Cerebellar nuclear complex (tissue), 1 donor: ENCODE measurements around the gene MCF2L.

Experiments used
- DNase-seq, 2 experiments: peaks; one replicate each; lab custom pipeline; 2025; lab: John Stamatoyannopoulos, UW

Gene MCF2L

GRCh38 chr13:113125506-113126264 lies 156.7 kb downstream of the MCF2L start:
- DNase-seq = no peak

GRCh38 chr13:113126265-113127150 lies 157.5 kb downstream of the MCF2L start:
- no peak for DNase-seq

- no peak for DNase-seq
Measured at GRCh38 chr13:113129480-113129879, 160.5 kb downstream of the MCF2L start.

- no peak for DNase-seq
Measured at GRCh38 chr13:113129921-113130750, 161.1 kb downstream of the MCF2L start.

DNA sequence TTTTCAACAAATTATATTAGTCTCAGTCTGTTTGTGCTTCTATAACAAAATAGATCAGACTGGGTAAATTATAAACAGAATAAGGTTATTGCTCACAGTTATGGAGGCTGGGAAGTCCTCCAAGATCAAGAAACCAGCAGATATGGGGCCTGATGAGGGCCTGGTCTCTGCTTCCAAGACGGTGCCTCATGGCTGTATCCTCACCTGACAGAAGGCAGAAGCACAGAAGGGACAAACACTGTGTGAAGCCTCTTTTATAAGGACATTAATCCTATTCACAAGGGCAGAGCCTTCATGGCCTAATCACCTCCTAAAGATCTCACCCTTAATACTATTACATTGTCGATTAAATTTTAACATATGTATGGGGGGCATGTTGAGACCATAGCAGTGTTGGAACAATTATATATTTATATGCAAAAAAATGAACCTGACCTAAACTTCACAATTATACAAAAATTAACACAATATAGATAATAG lies 166.3 kb downstream of the MCF2L start:
- no peak for DNase-seq

GRCh38 chr13:113137691-113138298 lies 168.8 kb downstream of the MCF2L start:
- DNase-seq = no peak

GRCh38 chr13:113138792-113139551 lies 170.0 kb downstream of the MCF2L start:
- no peak for DNase-seq

DNA sequence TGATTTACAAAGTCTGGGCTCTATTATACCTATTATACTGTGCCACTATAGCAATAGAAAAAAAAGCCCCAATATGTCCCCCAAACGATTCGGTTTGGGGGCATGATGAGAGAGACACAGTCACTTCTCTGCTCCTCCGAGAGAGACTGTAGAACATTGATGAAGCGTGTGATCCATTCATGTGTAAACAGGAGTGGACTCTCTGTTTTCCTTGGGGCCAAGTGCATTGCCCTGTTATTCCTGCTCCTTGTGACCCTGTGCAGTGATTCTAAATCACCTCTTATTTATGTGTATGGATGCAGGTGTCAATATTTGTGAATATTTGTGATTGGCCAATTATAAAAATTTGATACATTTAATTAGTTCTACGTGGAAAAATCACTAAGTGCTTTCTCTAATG lies 170.6 kb downstream of the MCF2L start:
- no peak for DNase-seq

- no peak for DNase-seq
Measured at GRCh38 chr13:113140677-113141600, 171.9 kb downstream of the MCF2L start.

DNA sequence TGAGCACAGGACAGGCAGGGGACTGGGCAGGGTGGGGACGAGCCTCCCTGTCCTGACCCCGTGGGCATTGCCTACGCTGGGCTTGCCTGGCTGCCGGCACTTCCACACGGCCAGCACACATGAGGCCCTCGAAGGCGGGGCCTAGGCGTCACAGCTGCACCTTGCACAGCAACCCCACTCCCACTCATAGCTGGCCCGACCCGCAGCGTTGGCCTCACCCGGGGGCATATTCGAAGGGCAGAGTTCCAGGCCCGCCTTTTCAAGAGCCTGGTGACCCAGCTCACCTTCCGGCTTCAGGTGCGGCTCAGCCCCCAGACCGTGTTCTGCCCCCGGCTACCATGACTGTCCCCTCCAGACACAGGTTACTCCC lies 172.6 kb downstream of the MCF2L start:
- no peak for DNase-seq

DNA sequence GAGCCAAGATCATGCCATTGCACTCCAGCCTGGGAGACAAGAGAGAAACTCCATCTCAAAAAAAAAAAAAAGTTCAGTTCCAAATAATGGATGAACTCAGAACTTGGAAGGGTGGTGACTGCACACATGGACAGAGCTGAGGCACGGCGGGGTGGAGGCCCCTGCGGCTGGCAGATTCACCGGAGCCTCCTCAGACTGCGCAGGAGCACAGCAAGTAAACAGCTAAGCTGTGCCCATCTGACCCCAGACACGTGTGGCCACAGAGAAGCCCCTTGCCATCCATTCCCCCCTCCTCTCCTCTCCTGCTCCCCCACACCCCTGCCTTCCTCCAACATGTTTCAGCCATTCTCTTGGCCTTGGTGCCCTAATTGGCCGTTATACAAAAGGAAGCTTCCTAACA lies 173.9 kb downstream of the MCF2L start:
- no peak for DNase-seq

GRCh38 chr13:113143466-113144254 lies 174.6 kb downstream of the MCF2L start:
- no peak for DNase-seq

DNA sequence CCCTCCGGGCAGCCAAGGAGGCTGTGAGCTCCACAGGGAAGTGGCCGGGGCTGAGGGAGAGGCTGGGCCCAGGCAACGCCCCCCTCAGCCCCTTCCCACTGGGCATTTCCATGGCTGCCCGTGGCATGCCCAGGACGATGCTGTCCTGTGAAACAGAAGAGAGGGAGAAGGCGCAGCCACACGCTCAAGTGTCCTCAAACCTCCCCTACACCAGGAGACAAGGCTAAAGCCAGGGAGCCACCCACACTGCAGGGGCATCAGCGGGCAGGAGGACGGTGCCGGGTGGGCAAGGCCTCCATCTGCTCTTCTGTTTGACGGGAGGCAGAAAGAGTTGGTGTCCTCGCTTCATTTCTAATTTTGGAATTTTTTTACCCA lies 175.2 kb downstream of the MCF2L start:
- no peak for DNase-seq

GRCh38 chr13:113145496-113145895 lies 176.5 kb downstream of the MCF2L start:
- DNase-seq = no peak

GRCh38 chr13:113145911-113146598 lies 177.0 kb downstream of the MCF2L start:
- DNase-seq = no peak

GRCh38 chr13:113146750-113147149 lies 177.7 kb downstream of the MCF2L start:
- no peak for DNase-seq

DNA sequence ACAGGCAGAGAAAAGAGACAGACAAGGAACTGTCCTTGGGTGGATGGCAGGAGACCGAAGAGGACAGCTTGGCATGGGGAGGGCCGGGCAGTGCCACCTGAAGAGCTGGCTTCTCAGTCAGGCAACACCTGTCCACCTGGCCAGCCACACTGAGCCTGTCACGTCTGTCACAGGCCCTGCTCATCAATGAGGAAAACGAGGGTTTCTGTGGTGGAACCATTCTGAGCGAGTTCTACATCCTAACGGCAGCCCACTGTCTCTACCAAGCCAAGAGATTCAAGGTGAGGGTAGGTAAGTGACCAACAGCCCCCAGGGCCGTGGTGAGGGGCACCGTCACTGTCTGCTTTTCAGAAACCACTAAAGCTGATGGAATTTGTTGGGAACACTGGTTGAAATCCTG lies 178.2 kb downstream of the MCF2L start:
- no peak for DNase-seq

- DNase-seq = no peak
Measured at GRCh38 chr13:113148407-113148806, 179.4 kb downstream of the MCF2L start.
